B cell (primary cell): ENCODE results near the gene FBXO2. TPM values are rescaled to one million over a fixed set of nuclear protein-coding genes. Genes with fewer than 3 reads are reported as not detected.

Experiments used
- ATAC-seq: fragments of 200-7000 bp; cut with Tn5 transposase; one replicate; pipeline ENCODE4 v1.10.0; 2021; ENCODE audit warnings: low read depth, mild to moderate bottlenecking, moderate number of reproducible peaks, moderate library complexity
- CTCF ChIA-PET: fragments of 350-600 bp; sonication (Branson Sonifier 250); formaldehyde crosslinking; loops from one replicate; lab custom pipeline; 2021; ENCODE audit warnings: antibody characterized with exemption, inconsistent platforms; lab: Charles Lee
- POLR2A ChIA-PET: fragments of 350-600 bp; sonication (Branson Sonifier 250); formaldehyde crosslinking; loops from one replicate; lab custom pipeline; 2021; ENCODE audit warnings: antibody characterized with exemption; lab: Charles Lee
- DNase-seq: peaks from one replicate; pipeline ENCODE4 v3.0.0; 2013
- H2AFZ ChIP-seq: 2 replicates; pipeline ENCODE4 v1.6.1; 2012; ENCODE audit warnings: mild to moderate bottlenecking, low read depth, low read length; ENCODE audit not compliant: insufficient read depth, poor library complexity, severe bottlenecking
- H3K27ac ChIP-seq, 2 donors: 1 replicate in 1 of 2; 2 replicates in 1 of 2; pipeline ENCODE4 v1.5.1; 2012 to 2013; ENCODE audit warnings: low read length in 2 of 2, mild to moderate bottlenecking in 2 of 2, moderate library complexity in 1 of 2
- H3K27me3 ChIP-seq, 4 experiments: fragments of 200-600 bp in 1 of 4; sonication (generic) in 1 of 4; replicated peaks in 1 of 4; 1 replicate in 2 of 4; 2 replicates in 2 of 4; pipeline versions ENCODE4 v1.6.1 to v1.7.0; 2013 to 2016; ENCODE audit warnings: low read length in 3 of 4, mild to moderate bottlenecking in 2 of 4, mixed read lengths in 1 of 4, moderate library complexity in 1 of 4; ENCODE audit not compliant: insufficient read depth in 4 of 4, control insufficient read depth in 3 of 4; ENCODE audit errors: control extremely low read depth in 1 of 4
- H3K36me3 ChIP-seq, 2 experiments: replicated peaks in 1 of 2; 1 replicate in 1 of 2; 2 replicates in 1 of 2; pipeline versions ENCODE4 v1.6.1 to v1.7.1; 2013; ENCODE audit warnings: low read length in 1 of 2; ENCODE audit not compliant: insufficient read depth in 2 of 2, control insufficient read depth in 1 of 2; ENCODE audit errors: control extremely low read depth in 1 of 2, extremely low read depth in 1 of 2
- H3K4me1 ChIP-seq, 2 donors: fragments of 200-600 bp in 1 of 2; sonication (generic) in 1 of 2; 1 replicate in 1 of 2; 2 replicates in 1 of 2; pipeline versions ENCODE4 v1.5.1 to v1.6.1; 2013 to 2017; ENCODE audit warnings: low read length in 2 of 2; ENCODE audit not compliant: control insufficient read depth in 2 of 2, insufficient read depth in 2 of 2
- H3K4me2 ChIP-seq: replicated peaks from 2 replicates; pipeline ENCODE3; 2012; ENCODE audit warnings: mild to moderate bottlenecking, low read depth, low read length; ENCODE audit not compliant: poor library complexity, severe bottlenecking
- H3K4me3 ChIP-seq, 5 experiments: fragments of 200-600 bp in 1 of 5; sonication (generic) in 1 of 5; 1 replicate in 3 of 5; 2 replicates in 2 of 5; pipeline versions ENCODE4 v1.5.1 to v1.7.0; 2011 to 2016; ENCODE audit warnings: low read length in 4 of 5, mild to moderate bottlenecking in 4 of 5, low read depth in 2 of 5, control low read depth in 1 of 5, moderate library complexity in 1 of 5; ENCODE audit not compliant: insufficient read depth in 1 of 5; ENCODE audit errors: control extremely low read depth in 1 of 5, extremely low read depth in 1 of 5
- H3K79me2 ChIP-seq: fragments of 200-600 bp; sonication (generic); one replicate; pipeline ENCODE4 v1.6.0; 2016; ENCODE audit warnings: low read length; ENCODE audit not compliant: control insufficient read depth, insufficient read depth
- H3K9ac ChIP-seq: fragments of 200-600 bp; sonication (generic); 2 replicates; pipeline ENCODE4 v1.6.1; 2017; ENCODE audit warnings: mild to moderate bottlenecking, low read length, moderate library complexity
- H3K9me3 ChIP-seq, 3 donors: one replicate each; pipeline versions ENCODE4 v1.6.1 to v1.7.1; 2013; ENCODE audit warnings: low read length in 2 of 3; ENCODE audit not compliant: control insufficient read depth in 2 of 3, insufficient read depth in 1 of 3; ENCODE audit errors: control extremely low read depth in 1 of 3
- H4K20me1 ChIP-seq: 2 replicates; pipeline ENCODE4 v1.6.0; 2012; ENCODE audit warnings: mild to moderate bottlenecking, low read length; ENCODE audit not compliant: insufficient read depth, control insufficient read depth, poor library complexity, severe bottlenecking
- H3K27ac Mint-ChIP-seq: one replicate; pipeline ENCODE4 v1.8.0; 2021; ENCODE audit warnings: mixed read lengths
- H3K27me3 Mint-ChIP-seq: one replicate; pipeline ENCODE4 v1.8.0; 2021; ENCODE audit warnings: mixed read lengths
- H3K4me1 Mint-ChIP-seq: one replicate; pipeline ENCODE4 v1.8.0; 2021; ENCODE audit warnings: mixed read lengths
- H3K4me3 Mint-ChIP-seq: one replicate; pipeline ENCODE4 v1.8.0; 2021; ENCODE audit warnings: mixed read lengths
- H3K9me3 Mint-ChIP-seq: one replicate; pipeline ENCODE4 v1.8.0; 2022; ENCODE audit warnings: mixed read lengths; ENCODE audit not compliant: insufficient read depth
- EZH2 ChIP-seq: IDR thresholded peaks from 2 replicates; pipeline ENCODE4 v1.6.1; 2012; ENCODE audit warnings: borderline replicate concordance, low read depth, mild to moderate bottlenecking, moderate library complexity, low read length; ENCODE audit not compliant: insufficient read depth, poor library complexity, severe bottlenecking
- WGBS: methylation state at CpG from one replicate; pipeline ENCODE4 v1.1.5; 2013; ENCODE audit warnings: missing lambda C conversion rate; ENCODE audit not compliant: insufficient coverage; 5-methylcytosine and 5-hydroxymethylcytosine counted together
- intact Hi-C: fragments of 100-400 bp; cut with micrococcal nuclease; formaldehyde crosslinking; loops from one replicate; pipeline ENCODE4 v1.10.0; 2022
- polyA plus RNA-seq: library from polyadenylated mRNA; depleted of rRNA; stranded (reverse); fragments of >200 nt; gene quantifications from 2 replicates; pipeline ENCODE4 v1.2.3, GENCODE V29; 2012
- total RNA-seq, 2 donors: library from RNA; stranded (reverse); fragments of 120-200 nt in 1 of 2; gene quantifications; 1 replicate in 1 of 2; 2 replicates in 1 of 2; pipeline versions ENCODE4 v1.2.3 to v1.2.4, GENCODE V29; 2013 to 2022
- TF ChIP-seq, protein P1 (sequence below): fragments of 200-600 bp; IDR thresholded peaks from one replicate; pipeline ENCODE4 v1.8.0; 2022; ENCODE audit warnings: antibody characterized with exemption, mild to moderate bottlenecking

FBXO2 gene
- total and polyA plus RNA-seq, 2 donors (not counting 1 experiment from before 2014, with no cell fraction given), result 9.6 TPM

DNA sequence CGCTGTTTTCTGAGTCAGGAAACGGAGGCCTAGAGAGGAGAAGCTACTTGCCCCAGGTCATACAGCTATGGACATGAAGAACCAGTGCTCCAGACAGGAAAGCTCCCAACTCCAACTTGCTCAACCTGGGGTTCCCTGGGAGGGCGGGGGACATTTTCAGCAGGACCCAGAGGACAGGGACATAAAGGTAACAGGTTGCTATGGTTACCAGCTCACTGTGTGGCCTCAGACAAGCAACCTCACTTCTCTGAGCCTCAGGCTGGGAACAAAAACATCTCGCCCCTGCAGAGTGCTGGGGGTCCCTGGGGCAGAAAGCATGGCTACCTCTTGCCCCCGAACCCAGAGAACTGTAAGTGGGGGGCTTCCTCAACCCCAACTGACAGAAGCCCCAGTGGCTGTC lies 16.1 kb downstream of the FBXO2 start:
- Mint-ChIP-seq H3K27me3 (peaks cover 20% of the 10 kb centered on the region), H3K4me1 (peaks cover 14% of the 10 kb centered on the region), H3K9me3 (no peaks in the 10 kb centered on the region), H3K4me3 (no peak overlapping the region), H3K27ac (no peak overlapping the region)
- H4K20me1 ChIP-seq, result no peaks in the 10 kb centered on the region
- no peaks in the 10 kb centered on the region for H3K36me3 ChIP-seq
- no peak overlapping the region for H3K4me3 ChIP-seq
- peaks cover 0 to 12% (median 1%) of the 10 kb centered on the region in 4 experiments for H3K27me3 ChIP-seq
- H3K4me1 ChIP-seq, result peaks cover 6 to 8% of the 10 kb centered on the region in 2 donors
- H3K4me2 ChIP-seq, result no peak overlapping the region
- no peak overlapping the region for H2AFZ ChIP-seq
- H3K27ac ChIP-seq, result no peak overlapping the region
- 67% methylated on average over 3 of the region's 5 CpGs for WGBS
- TF ChIP-seq EZH2, result no peak
- TF ChIP-seq, protein P1, sequence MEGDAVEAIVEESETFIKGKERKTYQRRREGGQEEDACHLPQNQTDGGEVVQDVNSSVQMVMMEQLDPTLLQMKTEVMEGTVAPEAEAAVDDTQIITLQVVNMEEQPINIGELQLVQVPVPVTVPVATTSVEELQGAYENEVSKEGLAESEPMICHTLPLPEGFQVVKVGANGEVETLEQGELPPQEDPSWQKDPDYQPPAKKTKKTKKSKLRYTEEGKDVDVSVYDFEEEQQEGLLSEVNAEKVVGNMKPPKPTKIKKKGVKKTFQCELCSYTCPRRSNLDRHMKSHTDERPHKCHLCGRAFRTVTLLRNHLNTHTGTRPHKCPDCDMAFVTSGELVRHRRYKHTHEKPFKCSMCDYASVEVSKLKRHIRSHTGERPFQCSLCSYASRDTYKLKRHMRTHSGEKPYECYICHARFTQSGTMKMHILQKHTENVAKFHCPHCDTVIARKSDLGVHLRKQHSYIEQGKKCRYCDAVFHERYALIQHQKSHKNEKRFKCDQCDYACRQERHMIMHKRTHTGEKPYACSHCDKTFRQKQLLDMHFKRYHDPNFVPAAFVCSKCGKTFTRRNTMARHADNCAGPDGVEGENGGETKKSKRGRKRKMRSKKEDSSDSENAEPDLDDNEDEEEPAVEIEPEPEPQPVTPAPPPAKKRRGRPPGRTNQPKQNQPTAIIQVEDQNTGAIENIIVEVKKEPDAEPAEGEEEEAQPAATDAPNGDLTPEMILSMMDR, result no peak
- ChIA-PET POLR2A (no interaction called here), CTCF (interaction anchor here (2.2 to 4.0 kb wide), 2 partner anchors 397 to 600 kb away, joined by 8 to 16 read pairs; no protein-coding TSS in a partner anchor)
- H3K9me3 ChIP-seq, result peaks cover 0 to 3% (median 0%) of the 10 kb centered on the region in 3 donors
- no peak for ATAC-seq
- H3K79me2 ChIP-seq, result no peaks in the 10 kb centered on the region
- intact Hi-C loops, result no loop called here
- DNase-seq, result no peak
- no peak overlapping the region for H3K9ac ChIP-seq

DNA sequence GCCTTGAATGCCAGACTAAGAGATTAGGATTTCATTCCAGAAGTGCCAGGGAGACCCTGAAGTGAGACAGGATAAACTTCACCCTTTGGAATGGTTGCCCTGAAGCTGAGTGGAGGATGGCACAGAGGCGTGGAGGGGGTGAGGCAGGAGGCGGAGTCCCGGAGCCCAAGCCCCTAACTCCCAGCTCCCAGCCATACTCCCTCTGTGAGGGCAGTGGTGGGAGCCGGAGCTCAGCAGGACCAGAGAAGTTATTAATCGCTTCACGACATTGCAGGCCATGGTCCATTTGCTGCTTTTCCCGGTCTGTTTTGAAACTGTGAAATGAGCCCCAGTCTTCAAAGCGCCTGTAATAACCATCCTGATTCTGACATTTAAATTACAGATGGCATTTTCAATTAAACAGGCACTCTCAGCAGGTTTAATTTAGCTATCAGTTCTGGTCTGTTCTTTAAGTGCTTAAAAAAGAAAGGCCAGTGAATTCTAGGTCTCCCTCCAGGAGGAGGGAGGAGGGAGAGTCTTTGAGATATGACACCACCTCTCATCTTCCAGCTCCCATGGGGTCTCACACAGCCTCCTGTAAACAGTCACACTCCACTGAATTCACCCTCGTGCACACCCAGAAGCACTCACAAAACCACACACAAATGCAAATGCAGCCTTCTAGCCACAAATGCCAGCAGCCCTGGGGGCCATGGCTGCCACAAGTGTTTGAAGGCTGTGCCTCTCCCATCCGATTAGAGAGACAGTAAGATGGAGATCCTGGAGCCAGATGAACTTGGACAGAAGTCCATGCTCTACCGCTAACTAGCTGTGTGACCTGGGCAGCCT lies 19.6 kb downstream of the FBXO2 start:
- Histone ChIP-seq H4K20me1 (no peaks in the 10 kb centered on the region), H3K27ac (no peak overlapping the region), H3K9ac (no peak overlapping the region), H3K36me3 (no peaks in the 10 kb centered on the region), H3K79me2 (no peaks in the 10 kb centered on the region), H3K4me3 (no peak overlapping the region), H3K9me3 (no peaks in the 10 kb centered on the region), H3K4me2 (peak overlapping the region; percentile 30), H2AFZ (no peak overlapping the region), H3K4me1 (peaks cover 6 to 8% of the 10 kb centered on the region in 2 donors), H3K27me3 (peaks cover 0 to 18% (median 0%) of the 10 kb centered on the region in 4 experiments)
- intact Hi-C loops, result no loop called here
- ChIA-PET POLR2A (interaction anchor here (0.6 kb wide), 1 partner anchor 180 kb away, joined by 3 read pairs; no protein-coding TSS in a partner anchor), CTCF (interaction anchor here (0.7 to 2.4 kb wide), 4 partner anchors 9 to 597 kb away, joined by 3 to 10 read pairs (median 6); no protein-coding TSS in a partner anchor)
- peak; percentile 33 for DNase-seq
- peaks cover 29% of the 10 kb centered on the region for H3K27me3 Mint-ChIP-seq
- 69% methylated on average over 6 of the region's 11 CpGs for WGBS
- peaks cover 14% of the 10 kb centered on the region for H3K4me1 Mint-ChIP-seq
- H3K9me3 Mint-ChIP-seq, result no peaks in the 10 kb centered on the region
- TF ChIP-seq, protein P1, result no peak
- no peak for TF ChIP-seq EZH2
- peak overlapping the region; percentile 44 for H3K4me3 Mint-ChIP-seq
- H3K27ac Mint-ChIP-seq, result peak overlapping the region; percentile 20
- peak; percentile 56 for ATAC-seq
